ENCODE results near the gene UBE3C. TPM values are rescaled to one million over a fixed set of nuclear protein-coding genes. Genes with fewer than 3 reads are reported as not detected.
"Not testable (repeated sequence)": the region's sequence is repeated elsewhere in the genome, so short reads cannot be mapped to it uniquely, and the experiment has no call there.

Gene UBE3C
- polyA plus RNA-seq, 1 donor = 45.6 TPM

DNA sequence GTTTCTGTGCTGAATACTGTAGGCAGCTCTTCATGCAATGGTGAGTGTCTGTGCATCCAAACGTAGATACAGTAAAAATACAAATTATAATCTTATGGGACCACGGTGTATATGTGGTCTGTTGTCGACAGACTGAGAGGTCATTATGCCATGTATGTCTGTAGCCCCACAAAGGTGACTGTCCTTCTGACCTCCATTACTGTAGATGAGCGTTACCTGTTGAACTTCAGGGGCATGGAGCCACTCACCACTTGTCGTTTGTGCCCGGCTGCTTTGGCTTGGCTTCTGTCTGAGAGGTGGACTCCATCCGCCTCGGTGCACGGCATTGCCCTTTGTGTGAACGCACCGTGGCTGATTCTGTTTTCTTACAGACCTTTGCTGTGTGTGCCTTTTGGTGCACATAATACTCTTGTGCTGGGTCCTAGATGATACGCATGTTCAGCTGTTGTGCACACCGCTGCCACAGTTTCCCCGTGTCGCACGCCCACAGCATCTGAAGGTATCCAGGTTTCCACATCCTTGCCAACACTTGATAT is 2.9 kb downstream of the UBE3C start:
- H3K4me1 ChIP-seq (ENCODE audit: control insufficient read depth, insufficient read depth, low read length) = peaks cover 12% of the 10 kb centered on the region
- WGBS (ENCODE audit: insufficient coverage, low lambda C conversion rate) = no CpG with 5 or more reads among the region's 16 CpGs

GRCh38 chr7:157143788-157144187 is 5.1 kb downstream of the UBE3C start:
- no peak overlapping the region for H3K4me3 ChIP-seq (ENCODE audit: low read length)
- no peaks in the 10 kb centered on the region for H3K27me3 ChIP-seq (ENCODE audit: control insufficient read depth, insufficient read depth, low read length)
- H3K27ac ChIP-seq (ENCODE audit: low read length) = no peak overlapping the region
- peaks cover 34% of the 10 kb centered on the region for H3K36me3 ChIP-seq (ENCODE audit: control insufficient read depth, insufficient read depth, low read length)
- peaks cover 4% of the 10 kb centered on the region for H3K9me3 ChIP-seq (ENCODE audit: control insufficient read depth, low read depth, low read length)
- H3K4me1 ChIP-seq (ENCODE audit: control insufficient read depth, insufficient read depth, low read length) = peaks cover 12% of the 10 kb centered on the region
- DNase-seq = no peak
- 71% methylated on average over 1 of the region's 8 CpGs for WGBS (ENCODE audit: insufficient coverage, low lambda C conversion rate)

More for the DNA sequence above, 2.9 kb downstream of the UBE3C start:
- Histone ChIP-seq H3K4me3 (ENCODE audit: low read length) (no peak overlapping the region), H3K9me3 (ENCODE audit: control insufficient read depth, low read depth, low read length) (peaks cover 4% of the 10 kb centered on the region), H3K36me3 (ENCODE audit: control insufficient read depth, insufficient read depth, low read length) (peaks cover 33% of the 10 kb centered on the region), H3K27me3 (ENCODE audit: control insufficient read depth, insufficient read depth, low read length) (no peaks in the 10 kb centered on the region), H3K27ac (ENCODE audit: low read length) (no peak overlapping the region)
- DNase-seq = no peak

DNA sequence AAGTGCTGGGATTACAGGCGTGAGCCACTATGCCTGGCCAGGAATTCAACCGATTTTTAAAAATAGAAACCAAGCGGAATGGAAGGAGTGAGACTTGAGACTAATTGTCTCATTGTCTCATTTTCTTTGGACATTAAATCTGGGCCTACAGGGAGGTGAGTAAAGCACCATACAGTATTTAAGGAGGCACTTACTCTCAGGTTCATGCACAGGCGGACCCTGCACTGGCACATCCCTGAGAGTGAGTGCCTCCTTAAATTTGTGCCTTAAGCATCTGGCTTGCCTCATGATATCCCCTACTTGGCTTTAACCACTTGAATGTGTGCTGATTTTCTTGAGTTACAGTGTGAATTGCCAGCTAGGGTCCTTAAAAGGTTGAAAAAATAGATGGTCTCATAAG is 10.6 kb downstream of the UBE3C start:
- DNase-seq = no peak
- WGBS (ENCODE audit: insufficient coverage, low lambda C conversion rate) = no CpG with 5 or more reads among the region's 4 CpGs
- Histone ChIP-seq H3K27ac (ENCODE audit: low read length) (no peak overlapping the region), H3K4me1 (ENCODE audit: control insufficient read depth, insufficient read depth, low read length) (no peaks in the 10 kb centered on the region), H3K9me3 (ENCODE audit: control insufficient read depth, low read depth, low read length) (no peaks in the 10 kb centered on the region), H3K4me3 (ENCODE audit: low read length) (no peak overlapping the region), H3K36me3 (ENCODE audit: control insufficient read depth, insufficient read depth, low read length) (peaks cover 12% of the 10 kb centered on the region), H3K27me3 (ENCODE audit: control insufficient read depth, insufficient read depth, low read length) (no peaks in the 10 kb centered on the region)

DNA sequence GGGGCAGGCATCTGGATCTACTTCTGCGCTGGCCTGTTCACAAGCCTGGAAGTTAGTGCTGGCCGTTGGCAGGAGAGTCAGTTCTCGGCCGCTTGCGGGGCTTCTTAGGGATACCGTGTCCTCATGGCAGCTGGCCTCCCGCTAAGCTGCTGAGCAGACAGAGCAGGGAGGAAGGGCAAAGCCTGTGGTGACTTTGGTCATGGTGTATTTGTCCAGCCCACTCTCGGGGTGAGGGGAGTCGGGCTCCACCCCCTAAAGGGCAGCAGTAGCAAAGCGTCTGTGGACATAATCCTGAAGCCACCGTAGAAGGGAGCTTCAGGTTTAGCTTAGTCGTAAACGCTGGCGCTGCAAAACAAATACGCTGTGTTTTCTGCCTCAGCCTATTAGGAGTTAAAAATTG is 12.2 kb downstream of the UBE3C start:
- peaks cover 9% of the 10 kb centered on the region for H3K36me3 ChIP-seq (ENCODE audit: control insufficient read depth, insufficient read depth, low read length)
- H3K4me1 ChIP-seq (ENCODE audit: control insufficient read depth, insufficient read depth, low read length) = no peaks in the 10 kb centered on the region
- DNase-seq = peak; percentile 18 to 20
- no peaks in the 10 kb centered on the region for H3K9me3 ChIP-seq (ENCODE audit: control insufficient read depth, low read depth, low read length)
- H3K4me3 ChIP-seq (ENCODE audit: low read length) = no peak overlapping the region
- no peaks in the 10 kb centered on the region for H3K27me3 ChIP-seq (ENCODE audit: control insufficient read depth, insufficient read depth, low read length)
- WGBS (ENCODE audit: insufficient coverage, low lambda C conversion rate) = no CpG with 5 or more reads among the region's 15 CpGs
- H3K27ac ChIP-seq (ENCODE audit: low read length) = no peak overlapping the region

DNA sequence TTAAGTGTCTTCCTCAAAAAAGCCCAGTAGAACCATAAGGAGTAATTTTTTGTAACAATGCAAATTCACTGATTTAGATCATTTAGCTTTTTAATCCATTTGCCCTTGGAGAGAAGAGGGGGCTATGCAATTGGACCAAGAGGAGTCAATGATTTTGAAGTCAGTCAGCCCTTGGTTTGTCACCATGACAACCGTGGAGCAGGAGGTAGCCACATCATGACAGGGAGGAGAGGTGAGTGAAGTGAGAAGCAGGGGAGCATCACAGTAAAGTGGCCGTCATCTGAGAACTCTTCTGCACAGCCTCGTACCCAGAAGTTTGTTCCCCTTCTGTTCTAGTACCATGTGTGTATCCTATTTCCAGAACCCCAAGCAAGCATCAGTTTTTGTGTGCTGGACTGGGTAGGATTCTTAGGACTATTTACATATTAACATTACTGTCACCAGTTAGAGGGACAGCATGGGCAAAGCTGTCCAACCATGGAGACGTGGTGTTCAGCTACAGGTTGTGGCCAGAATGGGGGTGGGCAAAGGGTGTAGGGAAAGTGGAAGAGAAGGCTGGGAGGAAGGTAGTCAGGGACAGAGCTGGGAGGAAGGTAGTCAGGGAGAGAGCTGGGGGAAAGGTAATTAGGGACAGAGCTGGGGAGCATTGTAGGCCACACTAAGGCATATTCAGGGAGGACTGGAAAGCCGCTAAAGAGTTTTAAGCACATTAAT is 13.1 kb downstream of the UBE3C start:
- peaks cover 5% of the 10 kb centered on the region for H3K36me3 ChIP-seq (ENCODE audit: control insufficient read depth, insufficient read depth, low read length)
- H3K27ac ChIP-seq (ENCODE audit: low read length) = no peak overlapping the region
- WGBS (ENCODE audit: insufficient coverage, low lambda C conversion rate) = no CpG with 5 or more reads among the region's 5 CpGs
- no peaks in the 10 kb centered on the region for H3K4me1 ChIP-seq (ENCODE audit: control insufficient read depth, insufficient read depth, low read length)
- no peaks in the 10 kb centered on the region for H3K27me3 ChIP-seq (ENCODE audit: control insufficient read depth, insufficient read depth, low read length)
- H3K4me3 ChIP-seq (ENCODE audit: low read length) = no peak overlapping the region
- DNase-seq = no peak
- no peaks in the 10 kb centered on the region for H3K9me3 ChIP-seq (ENCODE audit: control insufficient read depth, low read depth, low read length)

- Histone ChIP-seq H3K9me3 (ENCODE audit: control insufficient read depth, low read depth, low read length) (no peaks in the 10 kb centered on the region), H3K4me1 (ENCODE audit: control insufficient read depth, insufficient read depth, low read length) (no peaks in the 10 kb centered on the region), H3K27ac (ENCODE audit: low read length) (no peak overlapping the region), H3K4me3 (ENCODE audit: low read length) (no peak overlapping the region), H3K36me3 (ENCODE audit: control insufficient read depth, insufficient read depth, low read length) (peaks cover 5% of the 10 kb centered on the region), H3K27me3 (ENCODE audit: control insufficient read depth, insufficient read depth, low read length) (no peaks in the 10 kb centered on the region)
- no peak for DNase-seq
- 100% methylated on average over 1 of the region's 9 CpGs for WGBS (ENCODE audit: insufficient coverage, low lambda C conversion rate)
Measured at GRCh38 chr7:157152391-157152937, 13.7 kb downstream of the UBE3C start.

- no peak for DNase-seq
- 100% methylated on average over 2 of the region's 8 CpGs for WGBS (ENCODE audit: insufficient coverage, low lambda C conversion rate)
- H3K4me1 ChIP-seq (ENCODE audit: control insufficient read depth, insufficient read depth, low read length) = no peaks in the 10 kb centered on the region
- H3K4me3 ChIP-seq (ENCODE audit: low read length) = no peak overlapping the region
- no peaks in the 10 kb centered on the region for H3K9me3 ChIP-seq (ENCODE audit: control insufficient read depth, low read depth, low read length)
- H3K27ac ChIP-seq (ENCODE audit: low read length) = no peak overlapping the region
- H3K36me3 ChIP-seq (ENCODE audit: control insufficient read depth, insufficient read depth, low read length) = peaks cover 5% of the 10 kb centered on the region
- no peaks in the 10 kb centered on the region for H3K27me3 ChIP-seq (ENCODE audit: control insufficient read depth, insufficient read depth, low read length)
Measured at GRCh38 chr7:157153260-157153659, 14.5 kb downstream of the UBE3C start.

DNA sequence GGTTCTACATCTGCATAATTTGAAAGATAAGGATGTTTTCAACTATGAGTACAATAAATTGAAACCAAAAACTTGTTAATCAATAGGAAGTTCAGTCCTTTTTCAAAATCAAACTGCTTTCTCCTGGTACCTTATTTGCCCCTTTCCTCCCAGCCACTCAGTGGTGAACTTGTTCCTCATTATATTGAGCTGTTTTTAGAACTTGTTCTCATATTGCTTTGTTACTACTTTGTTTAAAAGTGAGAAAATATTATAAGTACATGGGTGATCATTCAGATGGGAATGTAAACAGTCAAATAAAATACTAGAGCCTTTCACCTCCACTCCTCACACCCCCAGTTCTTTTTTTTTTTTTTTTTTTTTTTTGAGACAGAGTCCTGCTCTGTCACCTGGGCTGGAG is 17.2 kb downstream of the UBE3C start:
- Histone ChIP-seq H3K4me3 (ENCODE audit: low read length) (no peak overlapping the region), H3K27me3 (ENCODE audit: control insufficient read depth, insufficient read depth, low read length) (no peaks in the 10 kb centered on the region), H3K4me1 (ENCODE audit: control insufficient read depth, insufficient read depth, low read length) (no peaks in the 10 kb centered on the region), H3K27ac (ENCODE audit: low read length) (no peak overlapping the region), H3K9me3 (ENCODE audit: control insufficient read depth, low read depth, low read length) (no peaks in the 10 kb centered on the region), H3K36me3 (ENCODE audit: control insufficient read depth, insufficient read depth, low read length) (peaks cover 5% of the 10 kb centered on the region)
- no peak for DNase-seq

GRCh38 chr7:157158400-157158799 is 19.7 kb downstream of the UBE3C start:
- WGBS (ENCODE audit: insufficient coverage, low lambda C conversion rate) = 100% methylated on average over 1 of the region's 4 CpGs
- H3K4me1 ChIP-seq (ENCODE audit: control insufficient read depth, insufficient read depth, low read length) = no peaks in the 10 kb centered on the region
- no peak for DNase-seq
- H3K9me3 ChIP-seq (ENCODE audit: control insufficient read depth, low read depth, low read length) = no peaks in the 10 kb centered on the region
- peaks cover 9% of the 10 kb centered on the region for H3K36me3 ChIP-seq (ENCODE audit: control insufficient read depth, insufficient read depth, low read length)
- no peak overlapping the region for H3K4me3 ChIP-seq (ENCODE audit: low read length)
- H3K27me3 ChIP-seq (ENCODE audit: control insufficient read depth, insufficient read depth, low read length) = no peaks in the 10 kb centered on the region
- no peak overlapping the region for H3K27ac ChIP-seq (ENCODE audit: low read length)

DNA sequence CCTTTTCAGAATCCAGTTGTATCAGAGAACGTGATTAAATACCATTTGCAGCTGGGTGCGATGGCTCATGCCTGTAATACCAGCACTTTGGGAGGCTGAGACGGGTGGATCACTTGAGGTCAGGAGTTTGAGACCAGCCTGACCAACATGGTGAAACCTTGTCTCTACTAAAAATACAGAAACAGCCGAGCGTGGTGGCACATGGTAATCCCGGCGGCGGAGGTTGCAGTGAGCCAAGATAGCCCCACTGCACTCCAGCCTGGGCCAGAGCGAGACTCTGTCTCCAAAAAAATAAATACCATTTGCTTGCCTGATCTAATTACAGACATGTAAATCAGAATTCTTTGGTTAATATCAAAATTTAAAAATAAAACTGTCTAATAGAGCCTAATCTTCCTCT is 20.8 kb downstream of the UBE3C start:
- H3K4me1 ChIP-seq (ENCODE audit: control insufficient read depth, insufficient read depth, low read length); H3K27ac ChIP-seq (ENCODE audit: low read length); H3K36me3 ChIP-seq (ENCODE audit: control insufficient read depth, insufficient read depth, low read length); H3K4me3 ChIP-seq (ENCODE audit: low read length); H3K27me3 ChIP-seq (ENCODE audit: control insufficient read depth, insufficient read depth, low read length); H3K9me3 ChIP-seq (ENCODE audit: control insufficient read depth, low read depth, low read length); DNase-seq: not testable (repeated sequence)
- WGBS (ENCODE audit: insufficient coverage, low lambda C conversion rate) = no CpG with 5 or more reads among the region's 9 CpGs

- no CpG with 5 or more reads among the region's 1 CpG for WGBS (ENCODE audit: insufficient coverage, low lambda C conversion rate)
Measured at GRCh38 chr7:157160433-157160832, 21.7 kb downstream of the UBE3C start.

More at GRCh38 chr7:157160433-157160832, 21.7 kb downstream of the UBE3C start:
- Histone ChIP-seq H3K27me3 (ENCODE audit: control insufficient read depth, insufficient read depth, low read length) (no peaks in the 10 kb centered on the region), H3K27ac (ENCODE audit: low read length) (no peak overlapping the region), H3K9me3 (ENCODE audit: control insufficient read depth, low read depth, low read length) (no peaks in the 10 kb centered on the region), H3K36me3 (ENCODE audit: control insufficient read depth, insufficient read depth, low read length) (peaks cover 17% of the 10 kb centered on the region), H3K4me3 (ENCODE audit: low read length) (no peak overlapping the region), H3K4me1 (ENCODE audit: control insufficient read depth, insufficient read depth, low read length) (no peaks in the 10 kb centered on the region)
- DNase-seq = no peak

Data from large intestine (tissue), 3 donors.